GM21381 (cell line): ENCODE results near the gene GPC6.

Experiments used
- ATAC-seq: cut with Tn5 transposase; IDR thresholded peaks from one replicate; pipeline ENCODE4 v1.9.1; 2021; ENCODE audit warnings: mild to moderate bottlenecking, moderate library complexity; ENCODE audit not compliant: unreplicated experiment

Gene GPC6

GRCh38 chr13:93268327-93269028, 41.9 kb downstream of the GPC6 start:
- no peak for ATAC-seq

GRCh38 chr13:93270769-93271742, 44.4 kb downstream of the GPC6 start:
- no peak for ATAC-seq

GRCh38 chr13:93279982-93280381, 53.4 kb downstream of the GPC6 start:
- ATAC-seq, result no peak

- ATAC-seq, result no peak
These were observed 54.1 kb downstream of the GPC6 start for GRCh38 chr13:93280688-93281087.

GRCh38 chr13:93283255-93283654, 56.6 kb downstream of the GPC6 start:
- ATAC-seq, result no peak

GRCh38 chr13:93284064-93284463, 57.5 kb downstream of the GPC6 start:
- ATAC-seq, result no peak

- no peak for ATAC-seq
These were observed 59.4 kb downstream of the GPC6 start for GRCh38 chr13:93286047-93286446.

- no peak for ATAC-seq
These were observed 62.4 kb downstream of the GPC6 start for GRCh38 chr13:93289053-93289452.

GRCh38 chr13:93289842-93290241, 63.2 kb downstream of the GPC6 start:
- ATAC-seq, result no peak

- no peak for ATAC-seq
These were observed 63.9 kb downstream of the GPC6 start for GRCh38 chr13:93290503-93290902.

- no peak for ATAC-seq
These were observed 65.8 kb downstream of the GPC6 start for GRCh38 chr13:93292366-93292765.

- ATAC-seq, result no peak
These were observed 67.1 kb downstream of the GPC6 start for GRCh38 chr13:93293710-93294109.

- ATAC-seq, result no peak
These were observed 70.0 kb downstream of the GPC6 start for GRCh38 chr13:93296584-93296983.

GRCh38 chr13:93298713-93299112, 72.1 kb downstream of the GPC6 start:
- ATAC-seq, result no peak

- no peak for ATAC-seq
These were observed 77.5 kb downstream of the GPC6 start for GRCh38 chr13:93304134-93304533.

- no peak for ATAC-seq
These were observed 78.4 kb downstream of the GPC6 start for GRCh38 chr13:93304868-93305613.

- ATAC-seq, result no peak
These were observed 79.3 kb downstream of the GPC6 start for GRCh38 chr13:93305886-93306285.

- ATAC-seq, result no peak
These were observed 80.5 kb downstream of the GPC6 start for GRCh38 chr13:93307136-93307535.

GRCh38 chr13:93307651-93308050, 81.0 kb downstream of the GPC6 start:
- ATAC-seq, result no peak

GRCh38 chr13:93309886-93310523, 83.4 kb downstream of the GPC6 start:
- ATAC-seq, result no peak

- no peak for ATAC-seq
These were observed 90.2 kb downstream of the GPC6 start for GRCh38 chr13:93316841-93317240.
